ENCODE measurements around the gene IPO13.
A peak's percentile ranks its signal among the peaks of the same experiment; 100 is the strongest.

IPO13 gene

GRCh38 chr1:43975249-43975961, 28.7 kb downstream of the IPO13 start:
- DNase-seq, result peak; percentile 67

GRCh38 chr1:43976045-43976444, 29.3 kb downstream of the IPO13 start:
- DNase-seq, result no peak

GRCh38 chr1:43976890-43977289, 30.1 kb downstream of the IPO13 start:
- no peak for DNase-seq

GRCh38 chr1:43977376-43978263, 30.9 kb downstream of the IPO13 start:
- no peak for DNase-seq

- no peak for DNase-seq
These were observed 31.5 kb downstream of the IPO13 start for GRCh38 chr1:43978264-43978550.

- peak; percentile 94 for DNase-seq
These were observed 32.0 kb downstream of the IPO13 start, which contains the start of gene B4GALT2 for GRCh38 chr1:43978551-43979260. TSS of gene B4GALT2 (plus strand) at chr1:43979210. CDS start at chr1:43981161, 1,951 bp downstream.

GRCh38 chr1:43979261-43979527, 32.4 kb downstream of the IPO13 start:
- no peak for DNase-seq

- DNase-seq, result peak; percentile 78
These were observed 32.9 kb downstream of the IPO13 start for GRCh38 chr1:43979528-43980254.

- peak; percentile 52 for DNase-seq
These were observed 33.7 kb downstream of the IPO13 start for GRCh38 chr1:43980255-43981134.

- DNase-seq, result peak; percentile 91
These were observed 34.4 kb downstream of the IPO13 start for GRCh38 chr1:43981135-43981491.

- no peak for DNase-seq
These were observed 34.9 kb downstream of the IPO13 start for GRCh38 chr1:43981636-43982035.

GRCh38 chr1:43982241-43982640, 35.5 kb downstream of the IPO13 start:
- DNase-seq, result no peak

- DNase-seq, result no peak
These were observed 36.1 kb downstream of the IPO13 start for GRCh38 chr1:43982808-43983207.

- DNase-seq, result no peak
These were observed 36.6 kb downstream of the IPO13 start for GRCh38 chr1:43983253-43983899.

- DNase-seq, result no peak
These were observed 38.1 kb downstream of the IPO13 start for GRCh38 chr1:43984855-43985254.

- DNase-seq, result no peak
These were observed 39.3 kb downstream of the IPO13 start for GRCh38 chr1:43985984-43986595.

- no peak for DNase-seq
These were observed 40.0 kb downstream of the IPO13 start for GRCh38 chr1:43986712-43987111.

- no peak for DNase-seq
These were observed 40.6 kb downstream of the IPO13 start for GRCh38 chr1:43987159-43987902.

- peak; percentile 88 for DNase-seq
These were observed 43.8 kb downstream of the IPO13 start for GRCh38 chr1:43990271-43991199.

- DNase-seq, result no peak
These were observed 44.4 kb downstream of the IPO13 start for GRCh38 chr1:43991200-43991475.

Measured in NCI-H510A (cell line).